HL-60 (cell line): ENCODE measurements around the gene PRRG3.

ENCODE experiments used
- GABPA ChIP-seq: IDR thresholded peaks from 2 replicates; pipeline ENCODE4 v1.6.1; 2012; ENCODE audit warnings: low read depth
- POLR2AphosphoS5 ChIP-seq: IDR thresholded peaks from 2 replicates; pipeline ENCODE4 v1.6.1; 2012; ENCODE audit warnings: low read depth
- REST ChIP-seq: IDR thresholded peaks from 2 replicates; pipeline ENCODE4 v1.6.1; 2012; ENCODE audit warnings: low read depth; ENCODE audit not compliant: insufficient replicate concordance
- SPI1 ChIP-seq: IDR thresholded peaks from 2 replicates; pipeline ENCODE4 v1.6.1; 2012; ENCODE audit warnings: low read depth, mild to moderate bottlenecking, borderline replicate concordance
- TF ChIP-seq, protein P1 (sequence below): IDR thresholded peaks from one replicate; pipeline ENCODE4 v1.5.1; 2011; ENCODE audit warnings: low read length, control low read depth, inconsistent platforms; ENCODE audit not compliant: insufficient read depth

DNA sequence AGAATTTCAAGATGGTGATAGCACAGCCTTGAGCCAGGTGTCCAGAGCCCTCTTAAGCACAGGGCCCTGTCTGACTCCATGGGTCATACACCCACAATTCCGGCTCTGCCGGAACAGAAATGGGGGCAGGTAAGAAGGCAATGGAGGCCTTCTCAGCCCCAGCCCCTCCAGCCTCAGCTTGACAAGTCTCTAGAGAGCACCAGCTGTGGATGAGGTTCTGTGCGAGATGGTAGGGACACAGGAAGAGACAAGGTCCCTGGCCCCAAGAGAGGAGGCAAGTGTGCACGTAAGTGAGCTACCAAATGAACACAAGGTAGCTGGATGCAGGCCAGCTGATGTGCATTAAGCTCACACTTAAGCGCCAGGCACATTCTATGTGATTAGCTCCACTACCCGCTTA, 2.4 kb upstream of the PRRG3 start:
- TF ChIP-seq, protein P1, sequence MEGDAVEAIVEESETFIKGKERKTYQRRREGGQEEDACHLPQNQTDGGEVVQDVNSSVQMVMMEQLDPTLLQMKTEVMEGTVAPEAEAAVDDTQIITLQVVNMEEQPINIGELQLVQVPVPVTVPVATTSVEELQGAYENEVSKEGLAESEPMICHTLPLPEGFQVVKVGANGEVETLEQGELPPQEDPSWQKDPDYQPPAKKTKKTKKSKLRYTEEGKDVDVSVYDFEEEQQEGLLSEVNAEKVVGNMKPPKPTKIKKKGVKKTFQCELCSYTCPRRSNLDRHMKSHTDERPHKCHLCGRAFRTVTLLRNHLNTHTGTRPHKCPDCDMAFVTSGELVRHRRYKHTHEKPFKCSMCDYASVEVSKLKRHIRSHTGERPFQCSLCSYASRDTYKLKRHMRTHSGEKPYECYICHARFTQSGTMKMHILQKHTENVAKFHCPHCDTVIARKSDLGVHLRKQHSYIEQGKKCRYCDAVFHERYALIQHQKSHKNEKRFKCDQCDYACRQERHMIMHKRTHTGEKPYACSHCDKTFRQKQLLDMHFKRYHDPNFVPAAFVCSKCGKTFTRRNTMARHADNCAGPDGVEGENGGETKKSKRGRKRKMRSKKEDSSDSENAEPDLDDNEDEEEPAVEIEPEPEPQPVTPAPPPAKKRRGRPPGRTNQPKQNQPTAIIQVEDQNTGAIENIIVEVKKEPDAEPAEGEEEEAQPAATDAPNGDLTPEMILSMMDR: no peak
- TF ChIP-seq GABPA (no peak), REST (no peak), POLR2AphosphoS5 (no peak), SPI1 (no peak)
